Measurements from ENCODE around the gene KMT2E.
"Not testable (repeated sequence)": the region's sequence is repeated elsewhere in the genome, so short reads cannot be mapped to it uniquely, and the experiment has no call there.

KMT2E gene

DNA sequence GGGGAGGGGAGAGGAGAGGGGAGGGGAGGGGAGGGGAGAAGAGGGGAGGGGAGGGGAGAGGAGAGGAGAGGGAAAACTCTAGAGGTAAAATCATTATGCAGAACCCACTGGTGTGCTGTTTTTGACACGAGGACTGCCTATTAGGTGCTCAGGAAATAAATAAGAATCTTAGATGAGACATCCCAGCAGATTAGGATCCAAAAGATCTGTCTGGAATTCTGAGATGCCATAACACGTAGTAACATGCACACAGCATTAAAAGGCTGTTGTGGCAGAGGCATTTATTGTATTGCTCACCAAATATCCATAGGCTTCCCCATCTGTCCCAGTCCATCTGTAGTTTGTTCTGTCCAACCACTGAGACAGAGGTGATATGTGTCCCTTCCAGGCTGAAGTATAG is 40.8 kb upstream of the KMT2E start:
- no peak for FAIRE-seq
- DNase-seq (ENCODE audit: insufficient read length), result no peak

DNA sequence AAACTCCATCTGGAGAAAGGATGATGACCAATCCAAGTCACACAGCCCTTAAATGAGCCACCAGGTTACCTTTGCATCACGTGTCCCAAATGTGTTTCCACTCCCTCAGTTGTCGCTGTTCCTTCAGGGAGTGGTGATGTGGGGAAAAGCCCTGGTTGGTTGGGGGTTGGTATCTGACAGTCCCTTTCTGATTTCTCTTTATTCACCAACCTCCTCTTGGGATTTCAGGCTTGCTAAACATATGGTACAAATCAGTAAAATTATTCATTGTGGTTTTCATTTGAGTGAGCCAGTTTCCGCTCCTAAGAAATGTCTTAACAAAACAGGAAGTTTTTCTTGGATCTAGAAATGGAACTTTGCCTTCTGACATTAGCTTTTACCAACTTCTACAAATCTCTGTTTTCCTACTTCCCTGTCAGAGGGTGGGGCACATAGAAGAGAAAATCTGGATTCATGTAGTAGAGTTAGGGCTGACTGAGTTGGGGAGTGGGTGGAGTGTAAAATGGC is 40.0 kb upstream of the KMT2E start:
- no peak for DNase-seq (ENCODE audit: insufficient read length)
- TF ChIP-seq POLR2A (IDR thresholded peaks at IDR 0.05; ENCODE audit: low read depth, low read length), result no peak
- TF ChIP-seq TAF1 (IDR thresholded peaks at IDR 0.05; ENCODE audit: borderline replicate concordance, low read depth, low read length), result no peak
- TF ChIP-seq POLR2AphosphoS5 (IDR thresholded peaks at IDR 0.05; ENCODE audit: low read depth, low read length), result no peak
- no peak for FAIRE-seq

More for the DNA sequence above, 40.8 kb upstream of the KMT2E start:
- TF ChIP-seq TAF1 (IDR thresholded peaks at IDR 0.05; ENCODE audit: borderline replicate concordance, low read depth, low read length), result no peak
- no peak for TF ChIP-seq POLR2A (IDR thresholded peaks at IDR 0.05; ENCODE audit: low read depth, low read length)
- no peak for TF ChIP-seq POLR2AphosphoS5 (IDR thresholded peaks at IDR 0.05; ENCODE audit: low read depth, low read length)

DNA sequence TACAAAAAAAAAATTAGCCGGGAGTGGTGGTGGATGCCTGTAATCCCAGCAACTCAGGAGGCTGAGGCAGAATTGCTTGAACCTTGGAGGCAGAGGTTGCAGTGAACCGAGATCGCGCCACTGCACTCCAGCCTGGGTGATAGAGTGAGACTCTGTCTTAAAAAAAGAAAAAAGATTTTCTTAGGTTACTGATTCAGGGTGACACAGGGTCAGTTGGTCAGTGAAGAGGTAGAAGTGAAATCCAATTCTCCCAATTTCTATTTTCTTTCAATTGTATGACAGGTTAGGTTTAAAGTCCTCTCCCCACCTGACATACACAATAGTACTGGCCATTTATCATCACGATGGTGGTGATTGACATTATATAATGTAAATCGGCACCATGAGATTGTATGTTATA is 38.5 kb upstream of the KMT2E start:
- not testable (repeated sequence) for FAIRE-seq; DNase-seq (ENCODE audit: insufficient read length)

DNA sequence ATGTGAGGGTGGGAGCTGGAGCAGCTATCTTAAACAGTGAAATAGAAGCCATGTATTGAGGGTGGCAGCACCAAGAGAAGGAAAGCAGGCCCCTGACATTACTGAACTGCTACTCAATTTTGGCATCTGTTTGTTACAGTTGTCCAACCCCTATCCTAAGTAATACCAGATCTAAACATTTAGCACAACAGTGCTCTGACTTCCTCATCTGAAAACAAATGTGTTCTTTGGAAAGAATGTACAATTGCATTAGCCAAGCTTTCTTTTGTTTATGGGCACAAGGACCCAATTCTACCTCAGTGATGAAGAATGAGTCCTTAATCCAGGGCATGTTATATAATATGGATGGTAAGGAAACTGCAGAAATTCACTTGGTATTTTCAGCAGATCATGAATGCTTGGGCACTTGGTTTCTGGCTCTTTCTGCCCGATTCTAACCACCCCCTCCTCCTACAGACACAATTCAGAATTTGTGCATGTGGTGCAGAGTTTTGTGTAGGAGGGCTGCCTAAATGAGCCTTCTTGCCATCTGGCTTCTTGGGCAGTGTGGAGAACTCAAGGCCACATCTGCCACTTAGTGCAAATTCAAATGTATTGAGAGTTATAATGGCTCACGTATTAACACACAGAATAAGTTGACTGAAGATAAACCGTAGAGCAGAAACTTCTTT is 36.9 kb upstream of the KMT2E start:
- FAIRE-seq (no peak), DNase-seq (ENCODE audit: insufficient read length) (no peak)
- TF ChIP-seq POLR2A (IDR thresholded peaks at IDR 0.05; ENCODE audit: low read depth, low read length) (no peak), TAF1 (IDR thresholded peaks at IDR 0.05; ENCODE audit: borderline replicate concordance, low read depth, low read length) (no peak), POLR2AphosphoS5 (IDR thresholded peaks at IDR 0.05; ENCODE audit: low read depth, low read length) (no peak)

DNA sequence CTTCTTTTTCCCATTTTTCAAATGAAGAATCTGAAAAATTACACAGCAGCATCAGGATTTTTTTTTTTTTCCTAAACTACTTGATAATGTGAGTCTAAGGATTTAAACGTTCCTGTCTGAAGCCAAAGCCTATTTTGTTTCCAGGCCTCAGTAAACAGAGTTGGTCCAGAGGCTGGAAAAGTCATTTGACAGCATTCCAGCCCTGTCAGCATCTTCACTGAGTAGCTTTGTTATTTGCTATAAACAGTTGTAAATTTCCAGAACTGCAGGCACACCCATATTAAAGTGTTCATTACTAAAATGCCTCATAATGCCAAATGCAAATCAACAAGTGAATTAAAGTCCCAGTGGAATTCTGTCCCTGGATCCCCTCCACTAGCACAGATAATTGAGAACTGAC is 35.5 kb upstream of the KMT2E start:
- FAIRE-seq, result no peak
- TF ChIP-seq TAF1 (IDR thresholded peaks at IDR 0.05; ENCODE audit: borderline replicate concordance, low read depth, low read length) (no peak), POLR2AphosphoS5 (IDR thresholded peaks at IDR 0.05; ENCODE audit: low read depth, low read length) (no peak), POLR2A (IDR thresholded peaks at IDR 0.05; ENCODE audit: low read depth, low read length) (no peak)
- no peak for DNase-seq (ENCODE audit: insufficient read length)

DNA sequence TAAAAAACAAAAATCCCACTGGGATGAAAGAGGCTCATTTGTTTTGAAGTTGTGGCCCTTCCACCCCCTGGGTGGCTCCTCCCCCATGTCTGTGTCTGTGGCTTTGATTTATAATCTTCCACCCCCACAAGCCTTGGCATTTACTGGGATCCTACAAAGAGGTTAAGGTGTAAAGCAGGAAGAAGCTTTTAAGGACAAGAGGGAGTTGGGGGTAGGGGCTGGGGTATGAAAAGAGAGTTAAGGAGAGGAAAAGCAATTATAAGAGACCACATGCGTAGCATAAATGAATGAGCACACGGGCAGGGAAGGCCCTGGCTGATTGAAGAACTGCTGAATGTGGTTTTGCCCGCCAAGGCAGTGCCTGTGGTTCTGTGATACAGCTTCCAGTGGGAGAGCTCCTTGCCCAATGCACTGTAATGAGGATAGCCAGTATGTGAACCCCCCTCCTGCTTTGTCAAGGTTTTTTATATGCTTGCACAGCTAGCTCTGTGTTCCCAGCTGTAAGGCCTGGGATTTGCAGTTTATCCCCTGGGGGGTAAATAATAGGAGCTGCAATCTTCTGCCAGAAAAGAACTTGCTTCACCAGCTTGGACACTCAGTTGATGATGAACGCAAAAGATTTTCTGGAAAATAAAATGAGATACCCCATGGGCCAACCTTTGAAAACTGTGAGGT is 34.7 kb upstream of the KMT2E start:
- TF ChIP-seq TAF1 (IDR thresholded peaks at IDR 0.05; ENCODE audit: borderline replicate concordance, low read depth, low read length) (no peak), POLR2AphosphoS5 (IDR thresholded peaks at IDR 0.05; ENCODE audit: low read depth, low read length) (no peak), POLR2A (IDR thresholded peaks at IDR 0.05; ENCODE audit: low read depth, low read length) (no peak)
- DNase-seq (ENCODE audit: insufficient read length), result no peak
- no peak for FAIRE-seq

DNA sequence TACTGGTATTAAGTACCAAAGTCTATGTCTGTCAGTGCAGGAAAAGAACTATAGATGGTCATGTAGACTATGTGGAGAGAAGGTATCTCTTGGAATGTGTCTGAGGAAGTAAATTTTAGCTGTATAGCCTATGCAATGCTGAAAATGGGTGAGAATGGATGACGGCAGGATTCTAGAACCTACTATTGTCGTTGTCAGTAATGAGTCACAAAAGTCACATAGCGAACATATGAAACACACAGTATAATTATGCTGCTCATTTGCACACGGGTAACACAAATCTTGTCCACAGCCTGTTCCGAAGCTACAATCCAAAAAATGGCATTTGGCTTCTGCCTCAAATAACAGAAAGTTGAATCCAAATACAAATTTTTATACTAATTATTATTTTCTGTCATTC is 33.6 kb upstream of the KMT2E start:
- TF ChIP-seq POLR2AphosphoS5 (IDR thresholded peaks at IDR 0.05; ENCODE audit: low read depth, low read length) (no peak), TAF1 (IDR thresholded peaks at IDR 0.05; ENCODE audit: borderline replicate concordance, low read depth, low read length) (no peak), POLR2A (IDR thresholded peaks at IDR 0.05; ENCODE audit: low read depth, low read length) (no peak)
- DNase-seq (ENCODE audit: insufficient read length) (no peak), FAIRE-seq (no peak)

DNA sequence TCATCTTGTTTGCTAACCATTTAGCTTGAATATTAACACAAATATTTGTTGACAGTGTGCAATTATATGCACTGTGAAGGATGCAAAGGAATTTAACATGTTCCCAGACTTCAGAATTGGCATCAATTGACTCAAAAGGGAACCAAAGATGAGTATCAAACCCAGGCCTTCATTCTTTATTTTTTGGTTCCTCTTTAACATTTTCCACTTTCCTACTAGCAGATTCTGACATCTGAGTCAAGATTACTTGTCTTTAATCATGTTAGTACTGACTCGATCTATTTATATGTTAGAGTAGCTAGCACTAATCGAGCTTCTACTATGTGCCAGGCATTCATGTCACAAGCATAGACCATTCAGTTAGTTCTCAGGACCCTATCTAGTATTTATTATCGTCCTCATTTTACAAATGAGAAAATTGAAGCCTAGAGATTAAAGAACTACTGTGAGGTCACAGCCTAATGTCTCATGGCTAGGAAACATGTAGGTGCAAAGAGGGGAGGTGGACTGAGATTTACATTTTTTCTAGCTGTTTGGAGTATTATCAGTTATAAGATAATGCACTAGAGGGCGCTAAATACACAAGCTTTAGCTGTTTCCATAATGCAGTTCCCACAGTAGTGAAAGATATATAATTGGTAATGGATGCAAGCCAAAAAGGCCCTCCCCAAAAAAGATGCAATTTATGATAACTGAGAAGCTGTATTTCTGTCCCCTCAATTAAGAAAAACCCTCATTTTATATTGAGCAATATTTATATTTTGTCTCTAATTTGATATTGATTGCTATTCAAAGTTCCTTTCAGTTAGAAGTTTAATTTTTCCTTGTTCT is 32.9 kb upstream of the KMT2E start:
- no peak for TF ChIP-seq TAF1 (IDR thresholded peaks at IDR 0.05; ENCODE audit: borderline replicate concordance, low read depth, low read length)
- TF ChIP-seq POLR2AphosphoS5 (IDR thresholded peaks at IDR 0.05; ENCODE audit: low read depth, low read length), result no peak
- no peak for TF ChIP-seq POLR2A (IDR thresholded peaks at IDR 0.05; ENCODE audit: low read depth, low read length)
- FAIRE-seq (peak; percentile 69), DNase-seq (ENCODE audit: insufficient read length) (no peak)

DNA sequence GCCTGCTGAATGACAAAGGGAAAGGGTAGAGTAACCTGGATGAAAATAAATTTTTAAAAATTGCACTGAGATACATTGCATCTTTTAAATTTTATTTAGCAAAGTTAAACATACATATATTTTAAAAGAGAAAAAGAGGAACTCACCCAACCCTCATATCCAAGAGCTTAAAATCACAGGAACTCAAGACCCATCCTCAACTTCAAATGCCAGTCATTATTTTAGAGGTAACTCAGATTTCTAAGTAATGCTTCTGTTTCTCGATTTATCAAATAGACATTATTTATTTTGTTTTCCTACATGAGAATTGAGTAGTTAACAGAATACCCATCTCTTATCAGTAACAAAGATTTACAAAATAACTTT is 32.4 kb upstream of the KMT2E start:
- FAIRE-seq (no peak), DNase-seq (ENCODE audit: insufficient read length) (no peak)
- no peak for TF ChIP-seq TAF1 (IDR thresholded peaks at IDR 0.05; ENCODE audit: borderline replicate concordance, low read depth, low read length)
- TF ChIP-seq POLR2AphosphoS5 (IDR thresholded peaks at IDR 0.05; ENCODE audit: low read depth, low read length), result no peak
- no peak for TF ChIP-seq POLR2A (IDR thresholded peaks at IDR 0.05; ENCODE audit: low read depth, low read length)

DNA sequence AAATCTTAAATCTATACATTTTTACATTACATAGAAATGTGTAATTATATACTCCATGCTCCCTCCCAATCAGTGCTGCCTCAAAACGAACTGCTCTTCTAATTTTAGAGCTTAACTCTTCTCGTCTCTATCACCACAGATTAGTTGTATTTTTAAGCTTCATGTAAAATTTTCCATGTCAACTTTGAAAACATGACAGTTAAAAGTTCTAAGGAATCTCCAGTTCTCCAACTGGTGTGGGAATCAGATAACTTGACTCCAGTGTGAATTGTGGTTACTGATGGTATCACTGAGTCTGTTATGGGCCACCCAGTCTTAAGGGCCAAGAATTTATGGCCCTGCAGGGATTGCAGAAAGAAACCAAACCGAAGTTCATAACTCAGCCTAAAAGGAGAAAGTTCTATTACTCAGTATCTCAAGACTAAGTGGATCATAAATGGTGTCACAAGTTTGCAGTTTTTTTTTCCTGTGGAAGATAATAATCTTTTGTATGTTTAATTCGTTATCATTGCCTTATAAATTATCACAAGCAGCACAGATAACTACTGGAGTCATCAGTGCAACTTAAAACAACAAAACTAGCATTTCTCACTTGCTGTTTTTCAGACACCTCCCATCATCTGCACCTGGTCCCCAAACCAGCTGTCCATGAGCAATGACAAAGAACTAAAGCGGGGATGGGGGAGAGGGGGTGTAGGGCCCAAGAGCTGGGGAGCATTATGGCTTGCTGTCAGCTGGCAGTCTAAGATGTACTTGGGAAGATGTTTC is 31.5 kb upstream of the KMT2E start:
- TF ChIP-seq POLR2A (IDR thresholded peaks at IDR 0.05; ENCODE audit: low read depth, low read length) (no peak; the same call in 1 of the 2 replicates), TAF1 (IDR thresholded peaks at IDR 0.05; ENCODE audit: borderline replicate concordance, low read depth, low read length) (no peak), POLR2AphosphoS5 (IDR thresholded peaks at IDR 0.05; ENCODE audit: low read depth, low read length) (no peak)
- no peak for DNase-seq (ENCODE audit: insufficient read length)
- FAIRE-seq, result no peak

DNA sequence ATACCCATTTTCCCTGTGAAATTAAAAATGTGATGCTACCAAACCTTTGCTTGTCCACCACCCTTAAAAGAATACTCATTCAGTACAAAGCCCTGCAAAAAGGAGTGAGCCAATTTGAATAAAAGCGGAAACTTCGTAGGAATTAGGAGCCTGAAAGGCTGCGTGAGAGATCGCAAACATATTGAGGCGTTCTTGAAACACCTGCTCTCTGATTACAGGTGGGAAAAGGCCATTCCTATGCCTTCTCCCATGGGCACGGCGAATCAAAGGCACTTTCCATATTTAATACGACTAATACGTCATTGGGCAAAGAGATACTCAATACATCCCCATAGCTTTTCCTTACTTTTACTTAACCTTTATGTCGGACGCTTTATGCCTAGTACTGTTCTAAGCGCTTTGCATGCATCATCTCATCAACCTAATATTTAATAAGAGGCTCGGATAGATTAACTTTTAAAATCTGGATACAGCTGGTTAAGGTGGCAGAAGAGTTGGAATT is 30.9 kb upstream of the KMT2E start:
- DNase-seq (ENCODE audit: insufficient read length), result no peak
- peak; percentile 76 for FAIRE-seq

More for the DNA sequence above, 30.9 kb upstream of the KMT2E start:
- no peak for TF ChIP-seq POLR2AphosphoS5 (IDR thresholded peaks at IDR 0.05; ENCODE audit: low read depth, low read length)
- TF ChIP-seq POLR2A (IDR thresholded peaks at IDR 0.05; ENCODE audit: low read depth, low read length), result no peak
- TF ChIP-seq TAF1 (IDR thresholded peaks at IDR 0.05; ENCODE audit: borderline replicate concordance, low read depth, low read length), result no peak

Measured in GM12892 (cell line).